AG10803 (cell line): ENCODE results near the gene ARF5.
"Not testable (repeated sequence)": the region's sequence is repeated elsewhere in the genome, so short reads cannot be mapped to it uniquely, and the experiment has no call there.

Experiments
- DNase-seq: peaks from one replicate; pipeline ENCODE4 v3.0.0; 2010; ENCODE audit warnings: low read depth
- H3K4me3 ChIP-seq: 2 replicates; pipeline ENCODE4 v1.5.1; 2011; ENCODE audit warnings: mild to moderate bottlenecking, low read length, control low read depth
- TF ChIP-seq, protein P1 (sequence below): conservative IDR thresholded peaks from 2 replicates; pipeline ENCODE4 v1.5.1; 2011; ENCODE audit warnings: mild to moderate bottlenecking, low read length, control low read depth, inconsistent platforms

Gene ARF5

DNA sequence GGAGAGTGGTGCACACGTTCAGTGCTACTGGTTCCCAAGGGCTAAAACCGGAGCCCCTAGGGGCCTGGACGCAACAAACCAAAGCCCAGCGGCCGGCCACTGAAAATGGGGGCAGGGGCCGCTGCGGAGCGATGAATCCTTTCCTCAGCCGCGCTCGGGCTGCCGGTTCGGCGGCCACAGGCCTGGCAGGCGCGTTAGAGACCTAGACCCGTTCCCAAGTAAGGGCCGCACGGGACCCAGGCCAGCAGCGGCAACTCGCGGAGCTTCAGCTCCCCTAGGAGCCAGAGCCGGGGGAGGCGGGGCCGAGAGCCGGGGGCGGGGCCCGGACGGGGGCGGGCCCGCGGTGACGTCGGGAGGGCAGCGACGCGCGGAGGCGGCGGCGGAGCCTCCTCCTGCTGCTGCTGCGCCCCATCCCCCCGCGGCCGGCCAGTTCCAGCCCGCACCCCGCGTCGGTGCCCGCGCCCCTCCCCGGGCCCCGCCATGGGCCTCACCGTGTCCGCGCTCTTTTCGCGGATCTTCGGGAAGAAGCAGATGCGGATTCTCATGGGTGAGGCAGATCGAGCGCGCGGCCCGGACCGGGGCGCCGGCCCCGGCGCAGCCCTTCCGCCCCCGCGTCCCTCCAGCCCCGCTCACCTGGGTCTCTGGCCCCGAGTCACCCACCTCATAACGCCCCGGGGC lies at the start of gene ARF5:
ARF5 (plus strand) TSS at position 393 of the 678 bp plus-strand sequence; CDS start at position 481, 88 bp downstream.
- TF ChIP-seq, protein P1, sequence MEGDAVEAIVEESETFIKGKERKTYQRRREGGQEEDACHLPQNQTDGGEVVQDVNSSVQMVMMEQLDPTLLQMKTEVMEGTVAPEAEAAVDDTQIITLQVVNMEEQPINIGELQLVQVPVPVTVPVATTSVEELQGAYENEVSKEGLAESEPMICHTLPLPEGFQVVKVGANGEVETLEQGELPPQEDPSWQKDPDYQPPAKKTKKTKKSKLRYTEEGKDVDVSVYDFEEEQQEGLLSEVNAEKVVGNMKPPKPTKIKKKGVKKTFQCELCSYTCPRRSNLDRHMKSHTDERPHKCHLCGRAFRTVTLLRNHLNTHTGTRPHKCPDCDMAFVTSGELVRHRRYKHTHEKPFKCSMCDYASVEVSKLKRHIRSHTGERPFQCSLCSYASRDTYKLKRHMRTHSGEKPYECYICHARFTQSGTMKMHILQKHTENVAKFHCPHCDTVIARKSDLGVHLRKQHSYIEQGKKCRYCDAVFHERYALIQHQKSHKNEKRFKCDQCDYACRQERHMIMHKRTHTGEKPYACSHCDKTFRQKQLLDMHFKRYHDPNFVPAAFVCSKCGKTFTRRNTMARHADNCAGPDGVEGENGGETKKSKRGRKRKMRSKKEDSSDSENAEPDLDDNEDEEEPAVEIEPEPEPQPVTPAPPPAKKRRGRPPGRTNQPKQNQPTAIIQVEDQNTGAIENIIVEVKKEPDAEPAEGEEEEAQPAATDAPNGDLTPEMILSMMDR, result no peak
- H3K4me3 ChIP-seq, result peak within 1 kb of the TSS; percentile 92
- DNase-seq, result peak; percentile 79

- no peak overlapping the region for H3K4me3 ChIP-seq
- DNase-seq, result no peak
- TF ChIP-seq, protein P1, result no peak
These were observed 49.1 kb upstream of the ARF5 start for GRCh38 chr7:127539116-127539515.

- DNase-seq, H3K4me3 ChIP-seq: not testable (repeated sequence)
These were observed 47.8 kb upstream of the ARF5 start for GRCh38 chr7:127540461-127540860.

- TF ChIP-seq, protein P1, result no peak
- no peak overlapping the region for H3K4me3 ChIP-seq
- DNase-seq, result no peak
These were observed 46.7 kb upstream of the ARF5 start for GRCh38 chr7:127541548-127541947.

GRCh38 chr7:127546313-127546712 lies 41.9 kb upstream of the ARF5 start:
- no peak for DNase-seq
- no peak overlapping the region for H3K4me3 ChIP-seq

DNA sequence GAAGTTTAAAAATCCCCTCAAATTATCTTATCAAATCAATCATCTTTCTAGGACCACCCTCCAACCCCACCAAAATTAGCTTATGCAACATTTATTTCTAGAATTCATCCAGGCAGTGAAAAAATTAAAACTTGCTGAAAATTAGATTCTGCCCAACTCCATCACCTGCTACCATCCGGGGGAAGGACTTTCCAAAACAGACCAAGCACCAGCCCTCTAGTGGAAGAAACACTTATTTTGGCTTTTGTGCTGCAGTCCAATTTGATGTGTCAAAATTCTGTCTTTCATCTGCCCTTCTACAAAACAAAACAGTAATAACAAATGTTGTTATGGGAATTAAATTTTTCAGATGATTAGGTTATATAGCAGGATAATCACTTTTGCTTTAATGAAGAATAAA lies 38.0 kb upstream of the ARF5 start:
- H3K4me3 ChIP-seq, result no peak overlapping the region
- no peak for DNase-seq
- TF ChIP-seq, protein P1, result peak; percentile 38; the same call in 1 of the 2 replicates

More at GRCh38 chr7:127546313-127546712, 41.9 kb upstream of the ARF5 start:
- TF ChIP-seq, protein P1, result no peak

DNA sequence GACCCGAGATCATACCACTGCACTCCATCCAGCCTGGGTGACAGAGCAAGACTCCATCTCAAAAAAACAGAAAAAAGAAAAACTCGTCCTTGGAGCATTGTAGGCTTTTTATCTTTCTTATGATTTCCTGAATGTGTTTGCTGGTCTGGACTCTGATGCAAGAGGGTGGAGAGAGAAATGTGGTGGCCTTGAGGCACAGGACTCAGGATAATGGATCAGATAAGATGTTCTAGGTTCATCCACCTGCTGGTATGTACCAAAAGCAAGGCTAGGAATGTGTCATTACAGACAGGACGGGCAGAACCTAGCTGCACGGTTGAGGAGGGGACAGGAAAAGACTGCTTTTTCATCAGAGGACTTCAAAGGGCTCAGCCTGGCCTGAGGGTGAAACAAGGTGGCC lies 36.3 kb upstream of the ARF5 start:
- TF ChIP-seq, protein P1, result no peak
- DNase-seq, result no peak
- no peak overlapping the region for H3K4me3 ChIP-seq
